NCI-H446 treated with DMSO at 0.1 percent for 48 hours (cell line): ENCODE data around the gene SFXN5.
"Not testable (repeated sequence)": the region's sequence is repeated elsewhere in the genome, so short reads cannot be mapped to it uniquely, and the experiment has no call there.

ENCODE experiments used
- DNase-seq: peaks from one replicate; lab custom pipeline; 2025; lab: John Stamatoyannopoulos, UW

The SFXN5 gene, protein sequence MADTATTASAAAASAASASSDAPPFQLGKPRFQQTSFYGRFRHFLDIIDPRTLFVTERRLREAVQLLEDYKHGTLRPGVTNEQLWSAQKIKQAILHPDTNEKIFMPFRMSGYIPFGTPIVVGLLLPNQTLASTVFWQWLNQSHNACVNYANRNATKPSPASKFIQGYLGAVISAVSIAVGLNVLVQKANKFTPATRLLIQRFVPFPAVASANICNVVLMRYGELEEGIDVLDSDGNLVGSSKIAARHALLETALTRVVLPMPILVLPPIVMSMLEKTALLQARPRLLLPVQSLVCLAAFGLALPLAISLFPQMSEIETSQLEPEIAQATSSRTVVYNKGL

DNA sequence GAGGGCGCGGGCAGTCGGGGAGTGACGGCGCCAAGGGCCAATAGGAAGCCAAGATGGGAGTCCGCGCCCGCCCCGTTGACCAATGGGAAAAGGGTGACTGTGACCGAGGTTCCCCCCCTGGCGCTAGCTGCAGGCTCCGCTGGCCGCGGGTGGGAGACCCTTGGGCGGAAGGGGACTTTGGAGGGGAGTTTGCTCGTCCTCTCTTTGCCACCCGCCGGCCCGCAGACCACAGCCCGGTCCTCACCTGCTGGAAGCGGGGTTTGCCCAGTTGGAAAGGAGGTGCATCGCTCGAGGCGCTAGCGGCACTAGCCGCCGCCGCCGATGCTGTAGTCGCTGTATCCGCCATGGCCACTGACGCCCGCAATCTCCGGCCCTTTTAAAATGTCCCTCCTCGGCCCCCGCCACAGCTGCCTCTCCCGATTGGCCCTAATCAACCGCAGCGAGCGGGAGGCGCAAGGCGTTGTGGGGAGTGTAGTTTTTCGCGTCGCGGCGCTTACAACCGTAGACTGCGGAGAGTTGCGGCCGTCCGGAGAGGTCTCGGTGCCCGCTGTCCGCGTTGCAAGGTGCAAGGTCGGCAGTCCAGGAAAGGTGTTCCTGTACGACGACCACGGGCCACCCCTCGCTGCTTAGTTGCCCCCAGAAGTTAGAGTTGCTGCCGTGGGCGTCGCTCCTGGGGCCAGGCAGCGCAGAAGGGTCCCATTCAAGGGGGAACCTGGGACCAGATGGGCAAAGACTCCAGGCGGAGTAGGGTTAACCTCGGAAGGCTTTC, at the start of gene SFXN5:
TSS of gene SFXN5 (minus strand) at position 353 of the 769 bp plus-strand sequence. CDS start at position 346, 7 bp downstream.
- peak; percentile 85 for DNase-seq

DNA sequence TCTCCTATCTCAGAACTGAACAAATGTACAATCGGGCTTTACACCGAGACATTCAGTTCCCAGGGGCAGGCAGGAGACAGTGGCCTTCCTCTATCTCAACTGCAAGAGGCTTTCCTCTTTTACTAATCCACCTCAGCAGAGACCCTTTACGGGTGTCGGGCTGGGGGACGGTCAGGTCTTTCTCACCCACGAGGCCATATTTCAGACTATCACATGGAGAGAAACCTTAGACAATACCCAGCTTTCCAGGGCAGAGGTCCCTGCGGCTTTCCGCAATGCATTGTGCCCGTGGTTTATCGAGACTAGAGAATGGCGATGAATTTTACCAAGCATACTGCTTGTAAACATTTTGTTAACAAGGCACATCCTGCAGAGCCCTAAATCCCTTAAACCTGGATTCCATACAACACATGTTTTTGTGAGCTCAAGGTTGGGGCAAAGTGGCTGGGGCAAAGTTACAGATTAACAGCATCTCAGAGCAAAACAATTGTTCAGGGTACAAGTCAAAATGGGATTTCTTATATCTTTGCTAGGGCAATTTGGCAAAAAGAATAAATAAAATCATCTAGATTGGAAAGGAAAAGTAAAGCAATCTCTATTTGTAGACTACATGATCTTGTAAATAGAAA, 48.2 kb upstream of the SFXN5 start:
- DNase-seq: not testable (repeated sequence)

DNA sequence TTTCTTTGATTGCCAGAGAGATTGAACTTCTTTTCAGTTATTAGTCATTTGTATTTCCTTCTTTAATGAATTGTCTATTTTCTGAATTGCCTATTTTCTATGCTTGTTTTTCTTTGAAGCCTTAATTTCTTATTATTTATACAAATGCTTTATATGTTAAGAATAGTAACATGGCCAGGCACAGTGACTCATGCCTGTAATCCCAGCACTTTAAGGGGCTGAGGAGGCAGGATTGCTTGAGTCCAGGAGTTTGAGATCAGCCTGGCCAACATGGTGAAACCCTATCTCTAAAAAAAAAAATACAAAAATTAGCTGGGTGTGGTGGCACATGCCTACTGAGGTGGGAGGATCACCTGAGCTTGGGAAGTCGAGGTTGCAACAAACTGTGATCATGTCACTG, 45.9 kb upstream of the SFXN5 start:
- no peak for DNase-seq

DNA sequence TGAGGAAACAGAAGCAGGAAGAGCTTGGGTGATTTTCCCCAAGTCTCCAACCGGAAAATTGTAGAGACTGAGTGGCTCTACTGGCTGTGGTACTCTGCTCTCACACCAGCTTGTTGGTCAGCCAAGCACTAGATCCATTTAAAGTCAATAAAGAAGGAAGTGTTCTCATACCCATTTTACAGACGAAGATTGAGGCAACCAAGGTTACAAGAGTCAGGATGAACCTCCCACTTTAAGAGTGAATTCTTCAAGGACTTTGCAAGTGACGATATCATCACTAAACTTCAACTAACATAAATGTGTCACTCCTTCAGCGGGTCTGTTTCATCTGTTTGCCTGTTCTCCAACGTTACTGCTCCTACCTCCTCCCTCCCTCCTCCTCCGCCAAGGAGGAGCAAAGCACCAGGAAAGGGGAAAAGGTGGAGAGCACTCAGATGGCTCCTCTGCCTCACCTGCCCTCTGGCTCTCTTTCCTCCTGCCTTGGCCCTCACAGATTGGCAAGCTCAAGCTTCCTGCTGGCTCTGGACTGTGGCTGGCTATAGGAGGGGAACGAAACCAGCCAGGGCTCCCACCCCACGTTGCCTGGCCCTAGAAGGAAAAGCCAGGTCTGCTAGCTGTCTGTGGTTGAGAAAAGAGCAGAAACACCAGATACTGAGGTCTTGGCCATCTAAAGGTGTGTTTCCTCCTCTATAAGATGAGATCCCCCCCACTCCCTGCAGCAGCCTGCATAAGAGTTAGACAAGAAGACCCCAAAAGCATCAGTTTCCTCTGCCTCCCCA, 44.9 kb upstream of the SFXN5 start:
- DNase-seq: no peak

DNA sequence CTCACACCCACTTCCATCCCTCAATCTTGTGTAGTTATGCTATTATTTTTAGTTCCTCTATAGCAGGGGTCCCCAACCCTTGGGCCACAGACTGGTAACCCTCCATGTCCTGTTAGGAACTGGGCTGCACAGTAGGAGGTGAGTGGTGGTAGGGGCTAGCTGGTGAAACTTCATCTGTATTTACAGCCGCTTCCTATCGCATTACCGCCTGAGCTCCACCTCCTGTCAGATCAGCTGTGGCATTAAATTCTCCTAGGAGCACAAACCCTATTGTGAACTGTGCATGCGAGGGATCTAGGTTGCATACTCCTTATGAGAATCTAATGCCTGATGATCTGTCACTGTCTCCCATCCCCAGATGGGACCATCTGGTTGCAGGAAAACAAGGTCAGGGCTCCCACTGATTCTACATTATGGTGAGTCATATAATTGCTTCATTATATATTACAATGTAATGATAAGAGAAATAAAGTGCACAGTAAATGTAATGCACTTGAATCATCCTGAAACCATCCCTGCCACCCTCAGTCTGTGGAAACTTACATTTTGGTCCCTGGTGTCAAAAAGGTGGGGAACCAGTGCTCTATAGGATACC, 42.9 kb upstream of the SFXN5 start:
- DNase-seq: no peak

DNA sequence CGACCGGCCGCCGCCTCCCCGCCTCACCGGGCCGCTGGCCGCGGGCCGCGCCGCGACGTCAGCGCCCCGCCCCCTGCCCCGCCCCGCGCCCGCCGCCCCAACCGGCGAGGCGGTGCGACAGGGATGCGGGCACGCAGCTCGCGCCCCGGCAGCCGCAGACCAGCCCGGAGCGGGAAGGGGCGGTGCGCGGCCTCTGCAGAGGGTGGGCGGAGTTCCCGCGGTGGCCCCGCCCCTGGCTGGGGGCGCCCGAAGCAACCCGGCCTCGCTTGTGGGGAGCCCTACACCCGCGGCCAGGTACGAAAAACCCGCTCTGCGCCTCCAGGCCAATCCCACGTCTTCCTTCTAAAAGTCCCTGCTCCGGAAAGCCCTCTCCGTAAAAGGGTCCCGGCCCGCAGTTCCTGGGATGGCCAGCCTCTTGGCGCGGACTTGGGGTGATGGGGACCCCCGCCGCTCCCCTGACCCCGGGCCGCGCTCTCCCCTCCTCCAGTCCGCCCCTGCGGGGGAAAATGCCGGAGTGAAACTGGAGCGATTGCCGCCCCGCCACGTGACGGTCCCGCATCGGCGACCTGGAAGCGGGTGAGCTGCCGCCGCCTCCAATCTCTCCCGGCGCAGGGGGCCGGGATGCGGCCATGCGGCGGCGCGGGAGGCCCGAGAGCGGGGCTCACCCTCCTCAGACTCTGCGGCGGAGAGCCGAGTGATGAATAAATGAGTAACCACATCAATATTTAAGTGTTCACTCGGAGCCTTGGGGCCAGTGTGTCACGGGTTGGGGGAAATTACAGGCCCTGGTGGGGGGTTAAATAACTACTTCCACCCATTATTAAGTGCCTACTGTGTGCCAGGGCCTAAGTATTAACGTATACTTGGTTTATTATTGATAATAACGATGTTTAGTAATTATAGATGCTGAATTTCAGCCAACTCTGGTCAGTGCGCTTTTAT, 41.7 kb upstream of the SFXN5 start, which contains the start of gene RAB11FIP5:
TSS of gene RAB11FIP5 (minus strand) at position 36 of the 942 bp plus-strand sequence. CDS start 171 bp downstream, outside the sequence.
- peak; percentile 48 for DNase-seq

DNA sequence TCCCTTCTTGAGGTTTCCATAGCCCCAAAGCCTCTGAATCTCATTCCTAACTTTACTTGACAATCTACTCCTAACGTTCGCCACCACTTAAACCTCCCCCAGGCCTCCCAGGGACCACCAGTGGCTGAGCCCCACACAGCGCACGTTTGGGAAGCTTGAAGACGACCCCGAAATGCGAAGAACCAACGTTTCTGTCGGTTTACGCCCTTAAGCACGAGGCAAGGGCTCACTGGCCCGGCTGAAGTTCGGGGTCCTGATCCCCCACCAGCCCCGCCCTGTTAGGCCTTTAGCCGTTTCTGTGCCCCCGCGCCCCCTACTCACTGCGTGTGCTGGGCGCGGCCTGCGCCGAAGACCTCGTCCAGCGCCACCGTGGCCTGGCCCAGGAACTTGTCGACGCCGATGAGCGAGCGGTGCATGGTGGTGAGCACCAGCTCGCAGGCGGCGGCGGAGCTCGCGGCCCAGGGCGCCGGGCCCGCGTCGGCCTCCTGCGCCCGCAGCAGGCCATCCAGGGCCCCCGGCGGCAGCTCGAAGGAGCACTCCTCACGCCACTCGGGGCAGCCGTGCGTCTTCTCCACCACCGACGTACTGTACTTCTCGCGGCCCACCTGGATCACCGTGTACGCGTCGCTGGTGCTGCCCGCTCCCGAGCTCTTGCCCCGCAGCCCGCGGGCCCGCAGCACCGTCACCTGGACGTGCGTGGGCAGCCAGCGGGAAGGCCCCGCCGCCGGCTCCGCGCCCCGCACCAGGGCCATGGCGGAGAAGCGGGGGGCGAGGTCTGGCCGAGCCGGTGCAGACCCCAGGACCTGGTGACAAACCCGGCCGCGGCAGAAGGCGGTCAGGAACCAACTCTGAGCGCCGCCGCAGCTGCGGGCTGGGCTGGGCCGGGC, 40.8 kb upstream of the SFXN5 start:
- no peak for DNase-seq

DNA sequence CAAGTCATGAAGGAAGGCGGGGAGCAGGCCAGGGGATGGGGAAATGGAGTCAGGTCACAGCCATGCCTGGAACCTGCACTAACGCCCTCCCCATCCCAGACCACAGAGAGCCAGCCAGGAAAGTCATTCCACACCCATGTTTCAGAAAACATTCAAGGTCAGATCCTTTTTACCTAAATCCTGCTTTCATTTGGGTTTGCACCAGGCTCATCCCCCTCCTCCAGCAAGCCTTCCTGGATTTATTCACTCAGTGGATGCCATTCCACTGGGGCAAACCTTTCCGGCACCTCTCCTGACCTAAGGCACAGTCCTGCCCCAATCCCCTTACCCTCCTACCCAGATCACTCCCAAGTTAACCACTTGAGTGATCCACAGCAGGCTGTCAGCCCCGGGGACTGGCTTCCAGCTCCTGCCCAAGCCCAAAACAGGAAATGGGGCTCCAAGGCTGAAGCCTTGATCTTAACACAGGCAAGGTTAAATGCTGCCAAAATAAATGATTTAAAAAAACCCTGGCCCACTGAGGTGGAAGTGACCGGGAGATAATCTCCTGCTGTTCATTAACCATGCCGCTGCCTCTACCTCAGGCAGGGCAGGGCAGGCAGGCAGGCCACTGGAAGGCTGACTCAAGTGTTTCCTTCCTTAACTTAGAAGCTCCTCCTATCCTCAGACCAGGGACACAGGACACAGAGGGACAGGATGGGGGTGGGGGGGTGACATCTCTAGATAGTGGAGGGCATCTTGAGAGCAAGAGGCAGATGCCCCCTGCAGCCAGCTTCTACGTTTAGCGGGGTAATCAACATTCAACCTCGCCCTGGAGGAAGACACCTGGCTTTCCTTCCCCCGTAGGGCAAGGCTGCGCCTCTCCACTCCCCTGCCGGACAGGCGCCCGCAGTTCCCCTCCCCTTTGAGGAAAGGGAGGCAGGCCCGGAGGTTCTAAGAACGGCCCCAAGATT, 39.8 kb upstream of the SFXN5 start:
- DNase-seq: no peak

DNA sequence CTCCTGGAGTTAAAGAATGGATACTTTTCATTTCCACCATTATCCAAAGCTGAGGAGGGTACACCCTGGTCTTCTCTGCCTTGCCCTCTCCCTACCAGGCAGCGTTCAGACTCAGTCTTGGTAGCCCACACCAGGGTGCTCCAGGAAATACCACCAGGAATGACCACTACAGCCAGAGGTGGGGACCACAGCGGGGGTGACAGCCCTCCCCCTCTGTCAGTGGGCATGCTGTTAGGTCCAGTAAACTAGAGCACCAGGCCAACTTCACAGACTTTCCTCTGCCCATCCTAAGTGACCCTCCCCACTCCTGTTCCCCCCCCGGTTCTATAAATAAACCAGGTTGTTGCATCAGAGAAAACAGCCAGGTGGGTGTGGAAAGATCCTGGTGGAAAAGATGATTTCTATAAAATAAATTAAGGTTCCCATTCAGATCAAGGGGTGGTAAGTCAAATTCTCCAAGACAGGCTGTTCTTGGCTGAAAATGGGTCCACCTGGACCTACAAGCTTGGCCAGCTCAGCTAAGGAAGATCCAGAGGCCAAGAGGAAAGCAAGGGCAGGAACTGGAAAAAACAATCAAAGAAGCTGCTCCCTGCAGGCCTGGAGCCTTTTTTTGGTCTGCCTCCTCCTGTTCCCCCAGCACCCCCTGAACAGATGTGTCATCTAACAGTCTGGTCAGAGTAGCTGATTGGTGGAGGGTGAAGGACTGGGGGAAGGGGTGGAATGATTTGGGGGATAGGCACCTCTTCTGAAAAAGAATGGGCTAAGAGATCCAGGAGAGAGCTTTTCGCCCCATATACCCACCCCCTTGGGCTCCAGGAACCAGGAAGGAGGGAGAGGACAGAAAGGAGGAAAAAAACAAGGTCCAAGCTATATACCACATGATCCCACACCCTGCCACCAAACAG, 38.9 kb upstream of the SFXN5 start:
- DNase-seq: no peak

DNA sequence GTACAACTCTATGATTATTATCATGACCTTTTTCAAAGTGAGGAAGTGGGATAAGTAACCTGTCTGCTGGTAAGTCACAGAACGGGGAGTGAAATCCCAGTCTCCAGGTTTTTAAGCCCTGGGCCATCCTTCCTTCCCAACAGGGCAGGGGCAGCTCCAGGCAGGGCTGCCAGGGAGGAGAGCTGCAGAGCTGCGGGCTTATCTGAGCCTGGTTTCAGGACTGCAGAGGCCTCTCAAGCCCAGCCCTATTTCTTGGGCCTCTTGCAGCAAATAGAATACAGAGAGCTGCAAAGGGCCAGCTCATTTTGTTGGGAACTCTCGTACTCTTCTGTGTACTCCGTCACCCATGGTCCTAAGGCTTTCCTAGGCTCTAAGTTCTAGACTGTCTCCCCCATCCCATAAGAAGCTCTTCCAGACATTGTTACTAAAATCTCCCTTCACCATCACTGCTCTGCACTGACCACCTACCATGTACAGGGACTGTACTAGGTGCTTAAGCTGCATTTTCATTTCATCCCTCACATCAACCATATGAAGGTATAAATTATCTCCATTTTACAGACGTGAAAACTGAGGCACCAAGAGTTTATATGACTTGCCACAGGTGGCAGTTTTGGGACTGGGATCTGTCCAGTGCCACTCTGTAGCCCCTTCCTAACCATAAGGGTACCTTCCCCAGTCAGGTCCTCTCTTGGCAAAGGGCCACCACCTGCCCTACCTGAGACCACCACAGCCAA, 38.1 kb upstream of the SFXN5 start:
- no peak for DNase-seq

DNA sequence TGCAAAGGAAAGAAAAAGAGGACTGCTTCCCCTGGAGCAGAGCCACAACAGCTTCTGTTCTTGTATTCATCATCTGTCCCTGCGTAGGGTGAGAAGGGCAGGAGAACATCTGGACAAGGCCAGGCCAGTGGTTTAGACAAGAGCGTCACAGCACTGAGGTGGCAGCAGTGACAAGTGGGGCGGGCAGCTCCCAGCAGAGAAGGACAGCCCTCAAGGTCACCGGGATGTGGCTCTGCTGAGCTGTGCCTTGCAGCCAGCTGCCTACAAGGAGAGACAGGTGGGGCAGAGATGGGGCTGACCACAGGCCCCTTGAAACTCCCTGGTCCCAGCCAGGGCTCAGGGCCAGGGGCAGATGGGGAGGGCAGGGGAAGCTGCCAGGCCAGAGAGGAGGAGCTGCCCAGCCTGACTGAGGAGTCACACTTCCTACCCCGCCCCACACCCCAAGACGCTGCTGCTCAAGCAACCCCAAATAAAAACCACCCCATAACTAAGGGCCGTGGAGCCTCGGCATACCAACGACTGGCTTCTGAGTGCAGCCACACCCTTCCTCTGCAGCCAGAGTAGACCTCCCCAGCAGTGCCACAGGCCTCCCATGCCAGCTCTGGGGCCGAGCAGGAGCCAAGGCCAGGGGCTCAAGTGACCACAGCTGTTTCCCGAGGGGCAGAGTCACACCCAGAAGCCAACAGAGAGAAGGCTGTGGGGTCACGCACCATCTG, 35.9 kb upstream of the SFXN5 start:
- DNase-seq: no peak

DNA sequence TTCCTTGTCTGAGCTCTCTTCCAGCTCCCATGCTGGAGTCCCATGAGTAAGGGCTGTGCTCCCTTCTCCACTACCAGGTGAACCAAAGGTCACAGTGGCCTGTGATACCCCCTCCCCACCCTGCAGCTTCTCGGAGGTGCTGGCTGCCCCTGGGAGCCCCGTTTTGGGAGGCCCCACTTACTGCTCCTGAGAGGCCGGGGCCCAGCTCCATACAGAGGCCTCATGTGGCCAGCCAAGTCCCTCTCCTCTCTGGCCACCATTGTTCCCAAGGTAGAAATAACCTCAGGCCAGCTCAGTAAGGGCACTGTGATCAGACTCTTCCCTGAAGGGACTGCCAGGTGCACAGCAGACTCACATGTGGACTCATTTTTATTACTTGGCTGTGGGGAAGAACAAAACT, 35.3 kb upstream of the SFXN5 start:
- no peak for DNase-seq

DNA sequence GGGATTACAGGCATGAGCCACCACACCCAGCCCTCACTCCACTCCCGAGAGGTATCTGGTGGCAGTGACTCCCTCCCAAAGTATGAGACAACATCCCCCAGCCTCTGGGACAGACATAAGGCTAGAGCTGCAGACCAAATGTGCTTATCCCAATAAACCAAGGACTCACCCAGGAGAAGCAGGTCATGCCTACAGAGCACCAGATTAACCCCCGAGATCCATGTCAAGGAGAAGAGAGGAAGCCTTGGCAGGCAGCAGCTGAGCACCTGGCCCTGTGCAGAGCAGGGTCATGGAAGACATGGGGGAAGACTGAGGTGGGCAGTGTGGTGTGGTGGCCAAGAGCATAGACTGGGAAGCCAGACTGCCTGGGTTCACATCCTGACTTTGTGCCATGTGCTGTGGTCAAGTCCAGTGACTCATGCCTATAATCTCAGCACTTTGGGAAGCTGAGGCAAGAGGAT, 34.0 kb upstream of the SFXN5 start:
- no peak for DNase-seq

DNA sequence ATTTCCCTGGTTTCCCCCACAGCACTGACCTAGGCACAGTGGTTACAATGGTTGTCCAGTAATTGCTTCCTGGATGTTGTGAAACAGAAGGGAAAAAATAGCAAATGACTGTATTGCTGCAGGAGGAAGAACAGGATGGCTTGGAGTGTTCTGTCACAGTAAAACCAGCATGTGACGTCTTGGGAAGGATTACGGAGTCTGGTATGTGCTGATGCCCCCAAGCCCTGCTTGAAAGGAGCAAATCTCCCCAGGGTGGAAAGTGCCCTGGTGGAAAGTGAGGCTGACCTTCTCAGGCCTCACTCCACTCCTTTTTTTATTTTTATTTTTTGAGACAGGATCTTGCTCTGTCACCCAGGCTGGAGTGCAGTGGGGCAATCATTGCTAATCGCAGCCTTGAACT, 33.4 kb upstream of the SFXN5 start:
- DNase-seq: no peak

DNA sequence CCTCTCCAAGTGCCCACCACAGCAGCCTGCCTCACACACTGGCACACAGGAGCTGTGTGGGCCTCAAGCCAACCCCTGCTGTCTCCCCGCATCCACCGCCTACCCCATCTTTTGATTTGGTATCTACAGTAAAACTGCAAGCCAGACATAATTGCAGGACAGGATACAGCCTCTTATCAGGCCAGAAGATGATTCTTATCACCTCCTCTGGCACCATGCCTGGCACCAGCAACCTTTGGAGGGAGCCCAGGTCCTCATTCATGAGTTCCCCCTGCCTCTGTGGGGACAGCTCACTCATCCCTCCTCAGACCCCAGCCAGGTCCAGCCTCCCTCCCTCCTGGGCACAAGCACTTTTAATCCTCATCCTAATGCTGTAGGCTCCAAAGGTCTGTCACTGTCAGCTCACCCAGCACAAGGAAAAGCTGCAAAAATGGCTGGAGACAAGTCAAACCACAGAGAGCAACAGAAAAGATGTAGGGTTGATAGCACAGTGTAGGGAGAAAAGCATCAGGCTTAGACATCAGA, 31.6 kb upstream of the SFXN5 start:
- DNase-seq: no peak
